K562 (cell line): Measurements from ENCODE around the gene SLBP. TPM values are rescaled to one million over a fixed set of nuclear protein-coding genes. Genes with fewer than 3 reads are reported as not detected.

ENCODE experiments used
- C11orf30 ChIP-seq: fragments of 450-650 bp; IDR thresholded peaks from 2 replicates; pipeline ENCODE4 v1.6.1; 2016; ENCODE audit warnings: low read depth, mild to moderate bottlenecking
- KAT7 ChIP-seq: sonication (generic); formaldehyde crosslinking; IDR thresholded peaks from 2 replicates; pipeline ENCODE4 v1.8.0; 2022; ENCODE audit warnings: missing genetic modification reagents, mild to moderate bottlenecking, borderline replicate concordance
- MAFK ChIP-seq: IDR thresholded peaks from 2 replicates; pipeline ENCODE4 v1.6.1; 2011; ENCODE audit warnings: low read length, improper control_type of control experiment
- NFE2L1 ChIP-seq: fragments of 450-650 bp; IDR thresholded peaks from 2 replicates; pipeline ENCODE4 v1.6.1; 2016; ENCODE audit warnings: missing genetic modification characterization, low read depth, mild to moderate bottlenecking, missing compliant biosample characterization, moderate library complexity, borderline replicate concordance
- RBM15 ChIP-seq: fragments of 200-400 bp; formaldehyde crosslinking; IDR thresholded peaks from 2 replicates; pipeline ENCODE4 v1.6.1; 2018; ENCODE audit warnings: mild to moderate bottlenecking, low read length, moderate library complexity; ENCODE audit not compliant: insufficient read depth
- RFX5 ChIP-seq: IDR thresholded peaks from 2 replicates; pipeline ENCODE4 v1.6.1; 2011; ENCODE audit warnings: low read depth, mild to moderate bottlenecking, improper control_type of control experiment, low read length
- STAG1 ChIP-seq: sonication (generic); formaldehyde crosslinking; IDR thresholded peaks from 2 replicates; pipeline ENCODE4 v1.5.0; 2020; ENCODE audit warnings: missing genetic modification reagents, borderline replicate concordance
- ZNF184 ChIP-seq: sonication (generic); formaldehyde crosslinking; IDR thresholded peaks from 2 replicates; pipeline ENCODE4 v1.5.0; 2020; ENCODE audit warnings: missing genetic modification reagents
- ZNF551 ChIP-seq: fragments of 250-450 bp; sonication (Bioruptor Pico); IDR thresholded peaks from 2 replicates; pipeline ENCODE4 v1.5.0; 2021; ENCODE audit warnings: mild to moderate bottlenecking, moderate library complexity
- polyA plus RNA-seq, 8 experiments: library from polyadenylated mRNA; depleted of rRNA in 4 of 8; stranded (reverse) in 5 of 8; unstranded in 3 of 8; fragments of >200 nt; fragmentation: Nextera tagmentation in 2 of 8; fragmentation: Illumina TruSeq in 1 of 8; extraction: Ambion mirVana in 2 of 8; extraction: Trizol in 1 of 8; gene quantifications; 2 replicates each; pipeline versions ENCODE4 v1.2.1 to v1.2.3, GENCODE V29; 2011 to 2014; ENCODE audit warnings: inconsistent platforms in 1 of 8, missing spikeins in 1 of 8
- total RNA-seq, 7 experiments: library from RNA; depleted of rRNA in 6 of 7; stranded (reverse); fragments of >200 nt in 6 of 7; fragmentation: Illumina TruSeq in 2 of 7; extraction: Trizol in 2 of 7; gene quantifications; 2 replicates each; pipeline versions ENCODE4 v1.2.1 to v1.2.3, GENCODE V29; 2011 to 2021; ENCODE audit warnings: low replicate concordance in 1 of 7
- TF ChIP-seq, protein P1 (sequence below), 2 experiments: fragments of 450-650 bp; IDR thresholded peaks; 2 replicates each; pipeline ENCODE4 v1.6.1; 2016; ENCODE audit warnings: mild to moderate bottlenecking in 2 of 2, borderline replicate concordance in 1 of 2, low read depth in 1 of 2, moderate library complexity in 1 of 2
- TF ChIP-seq, protein P2 (sequence below): fragments of 450-650 bp; IDR thresholded peaks from 2 replicates; pipeline ENCODE4 v1.6.1; 2017; ENCODE audit warnings: mild to moderate bottlenecking, moderate library complexity
- TF ChIP-seq, protein P3 (sequence below): fragments of 250-450 bp; sonication (Bioruptor Pico); IDR thresholded peaks from 2 replicates; pipeline ENCODE4 v1.8.0; 2021; ENCODE audit warnings: moderate library complexity, mild to moderate bottlenecking, inconsistent platforms
- TF ChIP-seq, protein P4 (sequence below), 2 experiments: fragments of 450-650 bp in 1 of 2; sonication (generic) in 1 of 2; formaldehyde crosslinking in 1 of 2; IDR thresholded peaks in 1 of 2; conservative IDR thresholded peaks in 1 of 2; 2 replicates each; pipeline versions ENCODE4 v1.6.1 to v1.8.1; 2016 to 2023; ENCODE audit warnings: mild to moderate bottlenecking in 2 of 2, moderate library complexity in 2 of 2, inconsistent platforms in 1 of 2, missing genetic modification reagents in 1 of 2

The SLBP gene
- total and polyA plus RNA-seq, 9 of the 15 experiments (the other 6 are each of a cell fraction or from before 2014, with no cell fraction given) = 49.4 to 221 (median 162) TPM

DNA sequence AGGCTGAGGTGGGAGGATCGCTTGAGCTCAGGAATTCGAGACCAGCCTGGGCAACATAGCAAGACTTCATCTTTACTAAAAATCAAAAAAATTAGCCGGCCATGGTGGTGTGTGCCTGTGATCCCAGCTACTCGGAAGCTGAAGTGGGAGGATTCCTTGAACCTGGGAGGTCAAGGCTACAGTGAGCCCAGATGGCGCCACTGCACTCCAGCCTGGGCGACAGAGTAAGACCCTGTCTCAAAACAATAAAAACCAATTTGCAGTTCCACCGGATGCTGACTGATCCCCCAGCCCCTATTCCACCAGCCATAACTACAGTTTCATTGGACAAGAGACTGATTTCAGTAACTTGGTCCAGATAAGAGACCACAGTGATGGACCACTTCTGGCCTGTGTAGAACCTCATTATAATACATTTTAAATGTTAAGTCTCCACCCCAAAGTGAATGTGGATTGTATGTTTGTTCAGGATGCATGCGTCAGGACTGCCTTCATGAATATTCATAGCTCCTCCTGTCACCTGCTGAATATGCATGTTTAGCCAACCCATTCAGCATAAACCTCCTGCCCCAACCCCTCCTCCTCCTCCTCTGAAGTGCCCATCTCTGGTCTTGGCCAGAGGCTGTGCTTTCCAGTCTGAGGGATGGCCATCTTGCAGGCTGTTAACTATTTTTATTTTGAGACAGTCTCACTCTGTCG, 2.3 kb upstream of the SLBP start (continued):
- TF ChIP-seq C11orf30 (peak; percentile 64), KAT7 (CRISPR knock-in tag) (0 out of 2 replicates have a peak, but pooled peaks have one; percentile 21), NFE2L1 (tag) (no peak), STAG1 (CRISPR knock-in tag) (no peak), RFX5 (no peak), MAFK (peak; percentile 45; the same call in 1 of the 2 replicates), ZNF551 (CRISPR knock-in tag) (no peak), RBM15 (no peak), ZNF184 (CRISPR knock-in tag) (no peak)
- TF ChIP-seq, protein P1, sequence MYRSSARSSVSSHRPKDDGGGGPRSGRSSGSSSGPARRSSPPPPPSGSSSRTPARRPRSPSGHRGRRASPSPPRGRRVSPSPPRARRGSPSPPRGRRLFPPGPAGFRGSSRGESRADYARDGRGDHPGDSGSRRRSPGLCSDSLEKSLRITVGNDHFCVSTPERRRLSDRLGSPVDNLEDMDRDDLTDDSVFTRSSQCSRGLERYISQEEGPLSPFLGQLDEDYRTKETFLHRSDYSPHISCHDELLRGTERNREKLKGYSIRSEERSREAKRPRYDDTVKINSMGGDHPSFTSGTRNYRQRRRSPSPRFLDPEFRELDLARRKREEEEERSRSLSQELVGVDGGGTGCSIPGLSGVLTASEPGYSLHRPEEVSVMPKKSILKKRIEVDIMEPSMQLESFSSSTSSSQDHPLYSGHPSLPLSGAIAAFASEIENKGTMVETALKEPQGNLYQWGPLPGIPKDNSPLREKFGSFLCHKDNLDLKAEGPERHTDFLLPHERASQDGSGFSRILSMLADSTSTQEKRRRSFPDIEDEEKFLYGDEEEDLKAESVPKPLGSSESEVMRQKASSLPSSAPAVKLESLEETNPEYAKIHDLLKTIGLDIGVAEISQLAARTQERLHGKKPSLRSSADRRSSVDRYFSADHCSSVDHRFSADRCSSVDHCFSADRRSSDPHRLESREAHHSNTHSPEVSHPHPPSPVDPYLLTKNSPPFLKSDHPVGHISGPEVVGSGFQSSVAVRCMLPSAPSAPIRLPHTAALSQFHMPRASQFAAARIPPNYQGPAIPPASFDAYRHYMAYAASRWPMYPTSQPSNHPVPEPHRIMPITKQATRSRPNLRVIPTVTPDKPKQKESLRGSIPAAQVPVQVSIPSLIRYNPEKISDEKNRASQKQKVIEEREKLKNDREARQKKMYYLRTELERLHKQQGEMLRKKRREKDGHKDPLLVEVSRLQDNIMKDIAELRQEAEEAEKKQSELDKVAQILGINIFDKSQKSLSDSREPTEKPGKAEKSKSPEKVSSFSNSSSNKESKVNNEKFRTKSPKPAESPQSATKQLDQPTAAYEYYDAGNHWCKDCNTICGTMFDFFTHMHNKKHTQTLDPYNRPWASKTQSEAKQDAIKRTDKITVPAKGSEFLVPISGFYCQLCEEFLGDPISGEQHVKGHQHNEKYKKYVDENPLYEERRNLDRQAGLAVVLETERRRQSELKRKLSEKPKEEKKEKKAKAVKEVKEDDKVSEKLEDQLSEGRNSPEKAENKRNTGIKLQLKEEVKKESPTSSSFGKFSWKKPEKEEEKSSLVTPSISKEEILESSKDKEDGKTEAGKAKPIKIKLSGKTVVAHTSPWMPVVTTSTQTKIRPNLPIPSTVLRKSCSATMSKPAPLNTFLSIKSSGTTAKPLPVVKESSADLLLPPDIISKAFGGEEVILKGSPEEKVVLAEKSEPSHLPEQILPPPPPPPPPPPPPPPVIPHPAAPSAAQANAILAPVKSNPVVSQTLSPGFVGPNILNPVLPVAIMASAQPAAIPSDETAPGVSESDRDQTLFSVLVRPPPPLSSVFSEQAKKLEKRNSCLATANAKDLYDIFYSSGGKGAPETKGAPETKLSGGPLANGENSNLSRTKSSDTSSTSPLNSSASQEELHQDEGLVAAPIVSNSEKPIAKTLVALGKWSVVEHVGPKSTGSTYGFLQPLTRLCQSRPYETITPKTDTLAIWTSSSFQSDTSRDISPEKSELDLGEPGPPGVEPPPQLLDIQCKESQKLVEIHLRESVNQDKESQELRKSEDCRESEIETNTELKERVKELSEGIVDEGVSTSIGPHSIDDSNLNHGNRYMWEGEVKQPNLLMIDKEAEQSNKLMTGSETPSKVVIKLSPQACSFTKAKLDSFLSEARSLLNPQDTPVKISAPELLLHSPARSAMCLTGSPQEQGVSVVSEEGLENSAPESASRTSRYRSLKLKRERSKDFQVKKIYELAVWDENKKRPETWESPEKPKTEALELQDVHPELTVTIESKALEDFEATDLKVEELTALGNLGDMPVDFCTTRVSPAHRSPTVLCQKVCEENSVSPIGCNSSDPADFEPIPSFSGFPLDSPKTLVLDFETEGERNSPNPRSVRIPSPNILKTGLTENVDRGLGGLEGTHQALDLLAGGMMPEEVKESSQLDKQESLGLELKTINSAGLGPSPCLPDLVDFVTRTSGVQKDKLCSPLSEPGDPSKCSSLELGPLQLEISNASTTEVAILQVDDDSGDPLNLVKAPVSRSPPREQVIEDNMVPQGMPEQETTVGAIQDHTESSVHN (IDR thresholded peaks at IDR 0.05; ENCODE audit: borderline replicate concordance in 1 of 2, low read depth in 1 of 2) = no peak
- TF ChIP-seq, protein P2, sequence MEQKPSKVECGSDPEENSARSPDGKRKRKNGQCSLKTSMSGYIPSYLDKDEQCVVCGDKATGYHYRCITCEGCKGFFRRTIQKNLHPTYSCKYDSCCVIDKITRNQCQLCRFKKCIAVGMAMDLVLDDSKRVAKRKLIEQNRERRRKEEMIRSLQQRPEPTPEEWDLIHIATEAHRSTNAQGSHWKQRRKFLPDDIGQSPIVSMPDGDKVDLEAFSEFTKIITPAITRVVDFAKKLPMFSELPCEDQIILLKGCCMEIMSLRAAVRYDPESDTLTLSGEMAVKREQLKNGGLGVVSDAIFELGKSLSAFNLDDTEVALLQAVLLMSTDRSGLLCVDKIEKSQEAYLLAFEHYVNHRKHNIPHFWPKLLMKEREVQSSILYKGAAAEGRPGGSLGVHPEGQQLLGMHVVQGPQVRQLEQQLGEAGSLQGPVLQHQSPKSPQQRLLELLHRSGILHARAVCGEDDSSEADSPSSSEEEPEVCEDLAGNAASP = no peak
- TF ChIP-seq, protein P3, sequence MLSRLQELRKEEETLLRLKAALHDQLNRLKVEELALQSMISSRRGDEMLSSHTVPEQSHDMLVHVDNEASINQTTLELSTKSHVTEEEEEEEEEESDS (CRISPR knock-in tag) = no peak
- TF ChIP-seq, protein P4, sequence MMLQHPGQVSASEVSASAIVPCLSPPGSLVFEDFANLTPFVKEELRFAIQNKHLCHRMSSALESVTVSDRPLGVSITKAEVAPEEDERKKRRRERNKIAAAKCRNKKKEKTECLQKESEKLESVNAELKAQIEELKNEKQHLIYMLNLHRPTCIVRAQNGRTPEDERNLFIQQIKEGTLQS (IDR thresholded peaks at IDR 0.05) = no peak
- TF ChIP-seq, protein P4 (CRISPR knock-in tag; conservative IDR thresholded peaks at IDR 0.05) = no peak
